IPS-20b (cell line): ENCODE results near the gene NDC1.
"Not testable (repeated sequence)": the region's sequence is repeated elsewhere in the genome, so short reads cannot be mapped to it uniquely, and the experiment has no call there.

ENCODE experiments used
- H3K27ac ChIP-seq: one replicate; pipeline ENCODE4 v1.5.1; 2013; ENCODE audit warnings: low read length
- H3K27me3 ChIP-seq: 2 replicates; pipeline ENCODE4 v1.6.1; 2013; ENCODE audit warnings: mild to moderate bottlenecking, low read length, inconsistent platforms; ENCODE audit not compliant: insufficient read depth
- H3K36me3 ChIP-seq: 2 replicates; pipeline ENCODE4 v1.6.1; 2013; ENCODE audit warnings: low read depth, mild to moderate bottlenecking, inconsistent platforms, low read length, moderate library complexity; ENCODE audit not compliant: insufficient read depth
- H3K4me1 ChIP-seq: 2 replicates; pipeline ENCODE4 v1.6.1; 2013; ENCODE audit warnings: mild to moderate bottlenecking, control low read depth, inconsistent platforms, low read length, moderate library complexity; ENCODE audit not compliant: insufficient read depth
- H3K4me3 ChIP-seq: 2 replicates; pipeline ENCODE4 v1.5.1; 2013; ENCODE audit warnings: mild to moderate bottlenecking, low read length, inconsistent platforms
- H3K9ac ChIP-seq: 2 replicates; pipeline ENCODE4 v1.6.1; 2013; ENCODE audit warnings: low read depth, mild to moderate bottlenecking, inconsistent platforms, low read length, moderate library complexity
- H3K9me3 ChIP-seq: 2 replicates; pipeline ENCODE4 v1.6.1; 2013; ENCODE audit warnings: mild to moderate bottlenecking, low read depth, low read length, inconsistent platforms; ENCODE audit not compliant: insufficient read depth

NDC1 gene, protein sequence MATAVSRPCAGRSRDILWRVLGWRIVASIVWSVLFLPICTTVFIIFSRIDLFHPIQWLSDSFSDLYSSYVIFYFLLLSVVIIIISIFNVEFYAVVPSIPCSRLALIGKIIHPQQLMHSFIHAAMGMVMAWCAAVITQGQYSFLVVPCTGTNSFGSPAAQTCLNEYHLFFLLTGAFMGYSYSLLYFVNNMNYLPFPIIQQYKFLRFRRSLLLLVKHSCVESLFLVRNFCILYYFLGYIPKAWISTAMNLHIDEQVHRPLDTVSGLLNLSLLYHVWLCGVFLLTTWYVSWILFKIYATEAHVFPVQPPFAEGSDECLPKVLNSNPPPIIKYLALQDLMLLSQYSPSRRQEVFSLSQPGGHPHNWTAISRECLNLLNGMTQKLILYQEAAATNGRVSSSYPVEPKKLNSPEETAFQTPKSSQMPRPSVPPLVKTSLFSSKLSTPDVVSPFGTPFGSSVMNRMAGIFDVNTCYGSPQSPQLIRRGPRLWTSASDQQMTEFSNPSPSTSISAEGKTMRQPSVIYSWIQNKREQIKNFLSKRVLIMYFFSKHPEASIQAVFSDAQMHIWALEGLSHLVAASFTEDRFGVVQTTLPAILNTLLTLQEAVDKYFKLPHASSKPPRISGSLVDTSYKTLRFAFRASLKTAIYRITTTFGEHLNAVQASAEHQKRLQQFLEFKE

DNA sequence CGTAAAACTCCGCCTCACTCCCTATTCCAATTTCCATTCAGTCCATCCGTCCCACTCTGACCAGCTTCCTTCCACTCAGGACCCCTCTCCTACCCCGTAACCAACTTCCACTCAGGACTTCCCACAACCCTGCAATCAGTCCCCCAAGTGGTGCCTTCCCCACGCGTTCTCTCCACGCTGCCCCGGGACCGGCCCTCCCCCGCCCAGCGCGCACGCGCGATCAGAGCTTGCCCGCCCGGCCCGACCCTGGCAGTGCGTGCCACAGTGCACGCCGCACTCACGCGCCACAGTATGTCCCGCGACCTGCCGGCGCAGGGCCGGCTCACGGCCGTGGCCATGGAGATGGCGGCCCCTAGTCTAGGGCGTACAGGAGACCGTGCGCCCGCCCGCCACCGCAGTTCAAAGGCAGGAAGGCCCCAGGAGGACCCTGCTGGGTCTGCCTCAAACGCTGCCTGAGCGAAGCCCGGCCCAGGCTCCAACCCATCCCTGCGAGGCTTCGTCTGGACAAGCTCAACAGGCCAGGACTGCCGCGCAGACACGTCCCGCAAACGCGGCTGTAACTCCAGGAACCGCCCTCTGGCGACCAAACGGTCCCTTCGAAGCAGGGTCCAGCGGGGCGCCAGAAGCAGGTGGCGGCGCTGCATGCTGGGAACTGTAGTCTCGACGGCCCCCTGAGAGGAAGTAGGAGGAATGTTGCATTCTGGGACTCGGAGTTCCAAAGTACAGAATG lies at the start of gene NDC1:
TSS of gene NDC1 (minus strand) at position 373 of the 730 bp plus-strand sequence. CDS start at position 338, 35 bp downstream.
- peak within 1 kb of the TSS; percentile 98 for H3K9ac ChIP-seq
- H3K4me3 ChIP-seq: peak within 1 kb of the TSS; percentile 89
- H3K27me3 ChIP-seq: no peaks in the 10 kb centered on the region
- peaks cover 9% of the 10 kb centered on the region; the same call in 1 of the 2 replicates for H3K36me3 ChIP-seq
- peak within 1 kb of the TSS; percentile 84 for H3K27ac ChIP-seq
- H3K9me3 ChIP-seq: peaks cover 5% of the 10 kb centered on the region; the same call in 1 of the 2 replicates
- H3K4me1 ChIP-seq: peaks cover 3% of the 10 kb centered on the region; the same call in 1 of the 2 replicates

DNA sequence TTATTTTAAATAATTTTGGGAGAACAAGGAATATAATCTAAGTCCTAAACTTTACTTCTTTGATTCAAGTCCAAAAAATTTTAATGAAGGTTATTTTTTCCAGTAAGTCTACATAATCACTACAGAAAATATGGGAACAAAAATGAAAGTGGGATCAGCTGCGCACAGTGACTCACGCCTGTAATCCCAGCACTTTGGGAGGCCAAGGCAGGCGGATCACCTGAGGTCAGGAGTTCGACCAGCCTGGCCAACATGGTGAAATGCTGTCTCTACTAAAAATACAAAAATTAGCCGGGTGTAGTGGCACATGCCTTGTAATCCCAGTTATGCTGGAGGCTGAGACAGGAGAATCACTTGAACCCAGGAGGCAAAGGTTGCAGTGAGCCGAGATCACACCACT lies 45.5 kb upstream of the NDC1 start:
- not testable (repeated sequence) for H3K9me3 ChIP-seq, H3K4me3 ChIP-seq, H3K27me3 ChIP-seq, H3K4me1 ChIP-seq, H3K9ac ChIP-seq, H3K27ac ChIP-seq
- H3K36me3 ChIP-seq: peaks cover 22% of the 10 kb centered on the region; the same call in 1 of the 2 replicates

DNA sequence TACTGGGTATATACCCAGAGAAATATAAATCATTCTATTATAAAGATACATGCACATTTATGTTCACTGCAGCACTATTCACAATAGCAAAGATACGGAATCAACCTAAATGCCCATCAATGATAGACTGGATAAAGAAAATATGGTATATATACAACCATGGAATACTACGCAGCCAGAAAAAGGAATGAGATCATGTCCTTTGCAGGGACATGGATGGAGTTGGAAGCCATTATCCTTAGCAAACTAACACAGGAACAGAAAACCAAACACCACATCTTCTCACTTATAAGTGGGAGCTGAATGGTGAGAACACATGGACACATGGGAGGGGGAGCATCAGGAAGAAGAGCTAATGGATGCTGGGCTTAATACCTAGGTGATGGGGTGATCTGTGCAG lies 43.8 kb upstream of the NDC1 start:
- H3K4me1 ChIP-seq, H3K4me3 ChIP-seq, H3K9ac ChIP-seq, H3K27me3 ChIP-seq, H3K27ac ChIP-seq, H3K9me3 ChIP-seq: not testable (repeated sequence)
- peaks cover 32% of the 10 kb centered on the region for H3K36me3 ChIP-seq

DNA sequence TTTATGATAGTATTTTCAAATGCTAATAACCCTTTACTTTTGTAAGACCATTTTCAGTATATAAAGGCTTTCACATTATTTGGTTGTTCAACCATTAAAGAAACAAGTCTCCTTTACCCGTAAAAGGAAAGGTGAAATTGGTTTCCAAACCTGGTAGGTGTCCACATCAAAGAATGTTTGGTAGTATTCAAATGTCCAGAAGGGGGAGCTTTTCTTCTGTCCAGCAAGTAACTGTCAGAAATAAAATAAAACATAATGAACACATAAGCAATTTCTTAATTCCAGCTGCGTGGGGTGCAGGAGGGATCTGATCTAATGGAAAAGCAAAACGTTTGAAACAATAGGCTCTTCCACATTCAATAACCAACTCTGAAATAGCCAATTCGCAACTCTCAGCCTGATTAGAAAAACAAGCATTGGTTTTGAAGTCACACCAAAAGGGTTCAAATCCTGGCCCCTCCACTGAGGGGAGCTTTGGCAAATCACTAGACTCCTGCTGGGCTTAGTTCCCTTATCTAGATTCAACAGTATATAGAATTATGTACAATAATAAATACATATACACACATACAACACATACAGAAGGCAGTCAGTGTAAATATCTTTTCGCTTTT lies 40.5 kb upstream of the NDC1 start:
- Histone ChIP-seq H3K27ac (no peak overlapping the region), H3K4me1 (no peaks in the 10 kb centered on the region), H3K9me3 (no peaks in the 10 kb centered on the region), H3K36me3 (peaks cover 48% of the 10 kb centered on the region), H3K4me3 (no peak overlapping the region), H3K27me3 (no peaks in the 10 kb centered on the region), H3K9ac (no peak overlapping the region)

DNA sequence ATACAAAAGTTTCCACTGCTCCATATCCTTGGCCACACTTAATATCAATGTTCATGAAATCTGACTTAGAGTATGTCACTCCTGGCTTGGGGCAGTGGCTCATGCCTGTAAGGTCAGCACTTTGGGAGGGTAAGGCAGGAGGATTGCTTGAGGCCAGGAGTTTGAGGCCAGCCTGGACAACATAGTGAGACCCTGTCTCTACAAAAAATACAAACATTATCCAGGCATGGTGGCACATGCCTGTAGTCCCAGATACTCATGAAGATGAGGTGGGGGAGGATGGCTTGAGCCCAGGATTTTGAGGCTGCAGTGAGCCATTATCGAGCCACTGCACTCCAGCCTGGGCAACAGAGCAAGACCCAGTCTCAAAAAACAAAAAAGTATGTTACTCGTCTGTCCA lies 37.1 kb upstream of the NDC1 start:
- peaks cover 61% of the 10 kb centered on the region for H3K36me3 ChIP-seq
- not testable (repeated sequence) for H3K9me3 ChIP-seq, H3K9ac ChIP-seq, H3K4me1 ChIP-seq, H3K27ac ChIP-seq, H3K27me3 ChIP-seq, H3K4me3 ChIP-seq

DNA sequence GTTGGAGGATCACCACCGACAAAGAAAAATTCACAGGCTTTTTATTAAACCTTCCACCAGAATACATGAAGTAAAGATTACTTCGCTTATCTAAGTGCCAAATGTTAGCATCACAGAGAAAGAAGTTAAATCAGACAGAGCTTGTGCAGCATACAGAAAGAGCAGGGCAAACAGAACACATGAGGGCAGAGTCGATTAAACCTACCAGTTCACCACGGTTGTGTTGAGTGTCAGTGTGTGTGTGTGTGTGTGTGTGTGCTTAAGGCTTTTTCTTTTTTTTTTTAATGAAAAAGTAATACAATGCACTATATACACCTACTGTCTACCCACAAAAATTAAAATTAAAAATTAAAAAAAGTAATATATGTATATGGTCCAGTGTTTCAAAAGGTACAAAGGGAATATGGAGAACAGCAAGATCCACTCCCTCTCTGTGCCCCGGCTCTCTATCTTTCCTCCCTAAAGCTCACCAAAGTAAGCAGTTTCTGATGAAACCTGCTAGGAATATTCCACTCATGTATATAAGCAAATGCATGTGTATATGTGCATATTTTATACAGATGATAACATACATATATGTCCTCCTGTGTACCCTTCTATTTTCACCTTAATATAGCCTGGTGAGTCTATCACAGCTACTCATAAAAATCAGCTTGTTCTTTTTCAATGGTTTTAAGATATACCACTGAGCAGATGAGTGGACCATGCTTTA lies 33.8 kb upstream of the NDC1 start:
- Histone ChIP-seq H3K4me3 (no peak overlapping the region), H3K27me3 (no peaks in the 10 kb centered on the region), H3K4me1 (no peaks in the 10 kb centered on the region), H3K27ac (no peak overlapping the region), H3K9ac (no peak overlapping the region), H3K9me3 (no peaks in the 10 kb centered on the region), H3K36me3 (peaks cover 53% of the 10 kb centered on the region)

DNA sequence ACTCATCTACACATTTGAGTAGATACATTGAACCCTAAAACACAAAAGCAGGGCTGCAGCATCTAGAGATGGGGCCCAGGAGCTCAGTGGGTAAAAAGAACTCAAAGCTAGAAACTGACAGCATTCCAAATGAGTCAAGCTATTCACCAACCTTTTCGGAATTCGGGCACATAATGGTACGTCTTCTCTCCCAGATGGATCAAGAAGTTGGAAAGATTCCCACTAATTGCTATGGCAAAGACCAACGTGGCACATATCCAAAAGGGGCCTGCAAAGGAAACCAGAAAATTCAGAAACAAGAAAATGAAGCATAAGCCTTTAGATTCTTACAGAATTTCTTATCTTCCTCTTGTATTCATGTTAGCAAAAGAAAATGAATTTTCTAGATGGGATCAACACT lies 33.1 kb upstream of the NDC1 start:
- Histone ChIP-seq H3K36me3 (peaks cover 53% of the 10 kb centered on the region), H3K27me3 (no peaks in the 10 kb centered on the region), H3K9me3 (no peaks in the 10 kb centered on the region), H3K4me3 (no peak overlapping the region), H3K9ac (no peak overlapping the region), H3K4me1 (no peaks in the 10 kb centered on the region), H3K27ac (no peak overlapping the region)

DNA sequence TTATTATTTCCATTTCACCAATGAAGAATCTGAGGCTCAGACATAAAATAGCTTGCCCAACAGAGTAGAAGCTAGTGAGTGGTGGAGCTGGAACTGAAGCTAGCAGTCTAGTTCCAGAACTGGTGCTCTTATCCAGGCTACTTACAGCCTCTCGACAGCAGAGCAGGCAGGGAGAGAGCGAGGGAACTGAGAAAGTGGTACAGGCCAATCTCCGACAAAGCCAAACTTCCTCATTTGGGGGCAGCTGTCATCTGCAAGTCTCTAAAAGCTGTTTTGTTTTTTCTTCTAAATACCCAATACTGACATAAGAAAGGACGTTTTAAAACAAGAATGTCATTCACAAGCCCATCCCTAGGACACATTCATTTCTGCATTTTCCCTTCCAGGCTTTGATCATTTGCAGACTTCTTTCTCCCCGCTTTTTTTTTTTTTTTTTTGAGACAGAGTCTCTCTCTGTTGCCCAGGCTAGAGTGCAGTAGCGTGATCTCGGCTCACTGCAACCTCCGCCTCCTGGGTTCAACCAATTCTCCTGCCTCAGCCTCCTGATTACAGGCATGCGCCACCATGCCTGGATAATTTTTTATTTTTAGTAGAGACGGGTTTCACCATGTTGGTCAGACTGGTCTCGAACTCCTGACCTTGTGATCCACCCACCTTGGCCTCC lies 31.5 kb upstream of the NDC1 start:
- no peak overlapping the region for H3K9ac ChIP-seq
- H3K27me3 ChIP-seq: no peaks in the 10 kb centered on the region
- peaks cover 45% of the 10 kb centered on the region for H3K36me3 ChIP-seq
- no peak overlapping the region for H3K4me3 ChIP-seq
- H3K4me1 ChIP-seq: no peaks in the 10 kb centered on the region
- no peak overlapping the region for H3K27ac ChIP-seq
- no peaks in the 10 kb centered on the region for H3K9me3 ChIP-seq

DNA sequence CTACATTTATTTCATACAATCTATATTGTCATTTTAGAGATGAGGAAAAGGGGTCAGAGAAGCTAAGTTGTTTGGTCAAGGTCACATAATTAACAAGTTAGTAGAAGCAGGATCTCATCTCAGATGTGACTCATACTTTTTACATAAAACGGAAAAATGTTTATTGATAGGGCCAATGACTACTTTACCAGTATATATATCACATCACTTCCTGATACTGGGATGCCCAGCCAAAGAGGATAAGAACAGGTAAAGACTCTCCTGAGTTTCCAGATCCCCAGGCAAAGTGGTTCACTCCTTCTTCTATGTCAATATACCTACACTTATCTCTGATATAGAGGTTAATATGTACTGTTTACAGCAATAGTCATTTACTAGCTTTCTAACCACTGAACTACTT lies 30.5 kb upstream of the NDC1 start:
- Histone ChIP-seq H3K9ac (no peak overlapping the region), H3K36me3 (peaks cover 45% of the 10 kb centered on the region), H3K4me1 (no peaks in the 10 kb centered on the region)

DNA sequence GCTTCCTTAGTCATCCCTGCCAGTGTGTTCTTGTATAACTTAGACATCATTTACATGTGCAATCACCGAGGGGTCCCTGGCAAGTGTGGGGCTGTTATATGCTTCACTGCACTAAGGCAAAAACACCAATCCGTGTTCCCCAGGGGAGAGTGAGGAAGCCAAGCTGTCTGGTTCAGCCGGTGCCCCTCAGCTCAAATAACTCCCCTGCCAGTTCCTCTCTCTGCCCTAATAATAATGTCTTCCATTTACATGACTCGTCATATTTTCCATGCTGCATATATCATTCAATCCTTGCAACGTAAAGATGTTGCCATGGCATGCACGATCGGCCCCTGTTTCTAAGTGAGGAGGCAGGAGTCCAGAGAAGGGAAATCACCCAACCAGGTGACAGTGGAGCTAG lies 24.4 kb upstream of the NDC1 start:
- no peak overlapping the region for H3K27ac ChIP-seq
- H3K4me3 ChIP-seq: no peak overlapping the region
- H3K9me3 ChIP-seq: no peaks in the 10 kb centered on the region
- H3K27me3 ChIP-seq: no peaks in the 10 kb centered on the region
- H3K9ac ChIP-seq: no peak overlapping the region
- H3K36me3 ChIP-seq: peaks cover 36% of the 10 kb centered on the region
- no peaks in the 10 kb centered on the region; the same call in 1 of the 2 replicates for H3K4me1 ChIP-seq

More for the DNA sequence above, 30.5 kb upstream of the NDC1 start:
- Histone ChIP-seq H3K4me3 (no peak overlapping the region), H3K27me3 (no peaks in the 10 kb centered on the region), H3K27ac (no peak overlapping the region), H3K9me3 (no peaks in the 10 kb centered on the region)
